ENCODE data around the gene ZNF516. TPM values are rescaled to one million over a fixed set of nuclear protein-coding genes. Genes with fewer than 3 reads are reported as not detected.

The ZNF516 gene
- total and polyA plus RNA-seq, 7 experiments from 2014 or later = 1.9 to 60.4 (median 21.7) TPM

GRCh38 chr18:76454418-76454817 lies 40.6 kb downstream of the ZNF516 start:
- no peak for ATAC-seq
- Histone ChIP-seq H3K4me1 (ENCODE audit: control insufficient read depth in 2 of 2, insufficient read depth in 2 of 2, low read length in 2 of 2) (peaks cover 0 to 13% of the 10 kb centered on the region in 2 donors), H3K36me3 (ENCODE audit: control insufficient read depth in 2 of 3, insufficient read depth in 3 of 3, low read length in 3 of 3) (peaks cover 0 to 6% (median 0%) of the 10 kb centered on the region in 3 experiments), H3K9me3 (ENCODE audit: control insufficient read depth in 2 of 3, low read length in 3 of 3) (no peaks in the 10 kb centered on the region), H3K27ac (ENCODE audit: low read depth, low read length) (no peak overlapping the region), H3K27me3 (ENCODE audit: control insufficient read depth in 2 of 2, insufficient read depth in 2 of 2, low read length in 2 of 2) (no peaks in the 10 kb centered on the region), H3K4me3 (ENCODE audit: low read length) (no peak overlapping the region)
- H3K4me3 Mint-ChIP-seq = no peak overlapping the region
- H3K36me3 Mint-ChIP-seq = peaks cover 0 to 10% (median 0%) of the 10 kb centered on the region in 5 donors
- DNase-seq = no peak
- ChIA-PET CTCF (no interaction called here), POLR2A (no interaction called here)
- intact Hi-C loops (cut with micrococcal nuclease) = loop anchor here in 1 of 2 donors (5.0 kb wide), 1 partner anchor 38 kb away; no protein-coding TSS in a partner anchor
- no peak overlapping the region for H3K27ac Mint-ChIP-seq
- H3K4me1 Mint-ChIP-seq = peaks cover 9 to 71% (median 59%) of the 10 kb centered on the region in 7 donors
- no peaks in the 10 kb centered on the region for H3K9me3 Mint-ChIP-seq
- H3K27me3 Mint-ChIP-seq = peaks cover 0 to 39% (median 0%) of the 10 kb centered on the region in 5 donors

- Mint-ChIP-seq H3K4me1 (peaks cover 9 to 76% (median 63%) of the 10 kb centered on the region in 7 donors), H3K27ac (no peak overlapping the region), H3K27me3 (peaks cover 0 to 43% (median 0%) of the 10 kb centered on the region in 5 donors), H3K4me3 (no peak overlapping the region), H3K36me3 (peaks cover 0 to 5% (median 0%) of the 10 kb centered on the region in 5 donors), H3K9me3 (no peaks in the 10 kb centered on the region)
- H3K36me3 ChIP-seq (ENCODE audit: control insufficient read depth in 2 of 3, insufficient read depth in 3 of 3, low read length in 3 of 3) = peaks cover 0 to 1% (median 0%) of the 10 kb centered on the region in 3 experiments
- H3K9me3 ChIP-seq (ENCODE audit: control insufficient read depth in 2 of 3, low read length in 3 of 3) = no peaks in the 10 kb centered on the region
- H3K27me3 ChIP-seq (ENCODE audit: control insufficient read depth in 2 of 2, insufficient read depth in 2 of 2, low read length in 2 of 2) = no peaks in the 10 kb centered on the region
- ATAC-seq = no peak
- POLR2A ChIA-PET = no interaction called here
- peaks cover 0 to 13% of the 10 kb centered on the region in 2 donors for H3K4me1 ChIP-seq (ENCODE audit: control insufficient read depth in 2 of 2, insufficient read depth in 2 of 2, low read length in 2 of 2)
- no peak overlapping the region for H3K4me3 ChIP-seq (ENCODE audit: low read length)
- CTCF ChIA-PET = interaction anchor here (0.5 kb wide), 1 partner anchor 17 kb away, joined by 3 read pairs; no protein-coding TSS in a partner anchor
- no peak overlapping the region for H3K27ac ChIP-seq (ENCODE audit: low read depth, low read length)
- intact Hi-C loops (cut with micrococcal nuclease) = loop anchor here in 1 of 2 donors (5.0 kb wide), 1 partner anchor 38 kb away; no protein-coding TSS in a partner anchor
- no peak for DNase-seq
These were observed 41.1 kb downstream of the ZNF516 start for GRCh38 chr18:76453932-76454331.

- Histone ChIP-seq H3K36me3 (ENCODE audit: control insufficient read depth in 2 of 3, insufficient read depth in 3 of 3, low read length in 3 of 3) (no peaks in the 10 kb centered on the region), H3K9me3 (ENCODE audit: control insufficient read depth in 2 of 3, low read length in 3 of 3) (no peaks in the 10 kb centered on the region), H3K27me3 (ENCODE audit: control insufficient read depth in 2 of 2, insufficient read depth in 2 of 2, low read length in 2 of 2) (no peaks in the 10 kb centered on the region), H3K4me3 (ENCODE audit: low read length) (no peak overlapping the region), H3K27ac (ENCODE audit: low read depth, low read length) (no peak overlapping the region), H3K4me1 (ENCODE audit: control insufficient read depth in 2 of 2, insufficient read depth in 2 of 2, low read length in 2 of 2) (peaks cover 0 to 18% of the 10 kb centered on the region in 2 donors)
- H3K4me3 Mint-ChIP-seq = peak overlapping the region in 1 of 10 donors; percentile 79
- DNase-seq (no peak), ATAC-seq (no peak)
- no peaks in the 10 kb centered on the region for H3K36me3 Mint-ChIP-seq
- H3K27me3 Mint-ChIP-seq = peaks cover 0 to 44% (median 0%) of the 10 kb centered on the region in 5 donors
- H3K27ac Mint-ChIP-seq = no peak overlapping the region
- ChIA-PET CTCF (interaction anchor here (0.5 kb wide), 1 partner anchor 18 kb away, joined by 3 read pairs; no protein-coding TSS in a partner anchor), POLR2A (no interaction called here)
- peaks cover 9 to 84% (median 72%) of the 10 kb centered on the region in 7 donors for H3K4me1 Mint-ChIP-seq
- H3K9me3 Mint-ChIP-seq = no peaks in the 10 kb centered on the region
- intact Hi-C loops (cut with micrococcal nuclease) = loop anchor here in 1 of 2 donors (5.0 kb wide), 1 partner anchor 39 kb away; no protein-coding TSS in a partner anchor
These were observed 41.9 kb downstream of the ZNF516 start for GRCh38 chr18:76453057-76453561.

GRCh38 chr18:76452357-76452756 lies 42.7 kb downstream of the ZNF516 start:
- no peak overlapping the region for H3K27ac ChIP-seq (ENCODE audit: low read depth, low read length)
- POLR2A ChIA-PET = no interaction called here
- peaks cover 0 to 44% (median 0%) of the 10 kb centered on the region in 5 donors for H3K27me3 Mint-ChIP-seq
- CTCF ChIA-PET = no interaction called here
- H3K4me3 Mint-ChIP-seq = peak overlapping the region in 9 of 10 donors; percentile 31 to 95 (median 88)
- no peaks in the 10 kb centered on the region for H3K36me3 ChIP-seq (ENCODE audit: control insufficient read depth in 2 of 3, insufficient read depth in 3 of 3, low read length in 3 of 3)
- H3K27me3 ChIP-seq (ENCODE audit: control insufficient read depth in 2 of 2, insufficient read depth in 2 of 2, low read length in 2 of 2) = no peaks in the 10 kb centered on the region
- no peak overlapping the region for H3K4me3 ChIP-seq (ENCODE audit: low read length)
- H3K4me1 ChIP-seq (ENCODE audit: control insufficient read depth in 2 of 2, insufficient read depth in 2 of 2, low read length in 2 of 2) = peaks cover 0 to 19% of the 10 kb centered on the region in 2 donors
- H3K9me3 Mint-ChIP-seq = no peaks in the 10 kb centered on the region
- intact Hi-C loops (cut with micrococcal nuclease) = loop anchor here in 1 of 2 donors (5.0 kb wide), 1 partner anchor 40 kb away; no protein-coding TSS in a partner anchor
- peaks cover 9 to 87% (median 75%) of the 10 kb centered on the region in 7 donors for H3K4me1 Mint-ChIP-seq
- H3K9me3 ChIP-seq (ENCODE audit: control insufficient read depth in 2 of 3, low read length in 3 of 3) = no peaks in the 10 kb centered on the region
- H3K27ac Mint-ChIP-seq = peak overlapping the region in 2 of 9 donors; percentile 4 to 80
- DNase-seq (no peak), ATAC-seq (no peak)
- H3K36me3 Mint-ChIP-seq = no peaks in the 10 kb centered on the region

GRCh38 chr18:76451396-76452331 lies 43.4 kb downstream of the ZNF516 start:
- Histone ChIP-seq H3K27ac (ENCODE audit: low read depth, low read length) (peak overlapping the region; percentile 45), H3K36me3 (ENCODE audit: control insufficient read depth in 2 of 3, insufficient read depth in 3 of 3, low read length in 3 of 3) (no peaks in the 10 kb centered on the region), H3K4me1 (ENCODE audit: control insufficient read depth in 2 of 2, insufficient read depth in 2 of 2, low read length in 2 of 2) (peaks cover 0 to 19% of the 10 kb centered on the region in 2 donors), H3K9me3 (ENCODE audit: control insufficient read depth in 2 of 3, low read length in 3 of 3) (no peaks in the 10 kb centered on the region), H3K4me3 (ENCODE audit: low read length) (peak overlapping the region; percentile 56), H3K27me3 (ENCODE audit: control insufficient read depth in 2 of 2, insufficient read depth in 2 of 2, low read length in 2 of 2) (no peaks in the 10 kb centered on the region)
- POLR2A ChIA-PET = interaction anchor here (0.5 kb wide), 1 partner anchor 1855 kb away, joined by 5 read pairs; no protein-coding TSS in a partner anchor
- CTCF ChIA-PET = no interaction called here
- Mint-ChIP-seq H3K27me3 (peaks cover 0 to 44% (median 0%) of the 10 kb centered on the region in 5 donors), H3K36me3 (no peaks in the 10 kb centered on the region), H3K9me3 (no peaks in the 10 kb centered on the region), H3K27ac (peak overlapping the region in 4 of 9 donors; percentile 52 to 80 (median 62)), H3K4me1 (peaks cover 9 to 85% (median 75%) of the 10 kb centered on the region in 7 donors), H3K4me3 (peak overlapping the region; percentile 79 to 95 (median 89))
- DNase-seq = no peak
- peak; percentile 28 for ATAC-seq
- intact Hi-C loops (cut with micrococcal nuclease) = loop anchor here (1.0 to 5.0 kb wide), 2 partner anchors 41 to 43 kb away; no protein-coding TSS in a partner anchor

Data from naive thymus-derived CD4-positive, alpha-beta T cell (primary cell).